ENCODE results near the gene BASP1.

DNA sequence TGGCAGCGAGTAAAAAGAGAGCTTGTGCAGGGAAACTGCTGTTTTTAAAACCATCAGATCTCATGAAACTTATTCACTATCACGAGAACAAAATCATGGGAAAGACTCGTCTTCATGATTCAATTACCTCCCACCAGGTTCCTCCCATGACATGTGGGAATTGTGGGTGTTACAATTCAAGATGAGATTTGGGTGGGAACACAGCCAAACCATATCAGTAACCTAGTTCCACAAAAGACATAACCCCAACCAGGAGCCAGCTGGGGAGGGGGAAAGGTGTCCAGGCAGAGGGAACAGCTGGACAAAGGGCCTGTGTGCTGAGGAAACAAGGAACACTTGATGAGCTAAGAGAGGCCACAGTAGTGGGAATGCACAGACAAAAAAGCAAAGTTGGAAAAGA lies 71.1 kb downstream of the BASP1 start:
- TF ChIP-seq ARNTL (CRISPR knock-in tag; IDR thresholded peaks at IDR 0.05; ENCODE audit: borderline replicate concordance, low read depth) (no peak), ESRRG (CRISPR knock-in tag; IDR thresholded peaks at IDR 0.05) (no peak), ISL1 (CRISPR knock-in tag; IDR thresholded peaks at IDR 0.05) (no peak), ZNF8 (CRISPR knock-in tag; IDR thresholded peaks at IDR 0.05) (no peak), PPARA (CRISPR knock-in tag; IDR thresholded peaks at IDR 0.05; ENCODE audit: borderline replicate concordance) (no peak), SNAI2 (CRISPR knock-in tag; IDR thresholded peaks at IDR 0.05) (no peak), RARB (CRISPR knock-in tag; IDR thresholded peaks at IDR 0.05) (no peak), ZNF70 (CRISPR knock-in tag; IDR thresholded peaks at IDR 0.05) (no peak), ZFP3 (CRISPR knock-in tag; IDR thresholded peaks at IDR 0.05) (no peak), ZNF565 (CRISPR knock-in tag; conservative IDR thresholded peaks at IDR 0.05; ENCODE audit: low read depth) (no peak), ZFP30 (CRISPR knock-in tag; IDR thresholded peaks at IDR 0.05) (no peak)
- TF ChIP-seq, protein P1, sequence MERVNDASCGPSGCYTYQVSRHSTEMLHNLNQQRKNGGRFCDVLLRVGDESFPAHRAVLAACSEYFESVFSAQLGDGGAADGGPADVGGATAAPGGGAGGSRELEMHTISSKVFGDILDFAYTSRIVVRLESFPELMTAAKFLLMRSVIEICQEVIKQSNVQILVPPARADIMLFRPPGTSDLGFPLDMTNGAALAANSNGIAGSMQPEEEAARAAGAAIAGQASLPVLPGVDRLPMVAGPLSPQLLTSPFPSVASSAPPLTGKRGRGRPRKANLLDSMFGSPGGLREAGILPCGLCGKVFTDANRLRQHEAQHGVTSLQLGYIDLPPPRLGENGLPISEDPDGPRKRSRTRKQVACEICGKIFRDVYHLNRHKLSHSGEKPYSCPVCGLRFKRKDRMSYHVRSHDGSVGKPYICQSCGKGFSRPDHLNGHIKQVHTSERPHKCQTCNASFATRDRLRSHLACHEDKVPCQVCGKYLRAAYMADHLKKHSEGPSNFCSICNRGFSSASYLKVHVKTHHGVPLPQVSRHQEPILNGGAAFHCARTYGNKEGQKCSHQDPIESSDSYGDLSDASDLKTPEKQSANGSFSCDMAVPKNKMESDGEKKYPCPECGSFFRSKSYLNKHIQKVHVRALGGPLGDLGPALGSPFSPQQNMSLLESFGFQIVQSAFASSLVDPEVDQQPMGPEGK (CRISPR knock-in tag; IDR thresholded peaks at IDR 0.05; ENCODE audit: borderline replicate concordance) = no peak
